HepG2 (cell line): ENCODE data around the gene TLN1. TPM values are rescaled to one million over a fixed set of nuclear protein-coding genes. Genes with fewer than 3 reads are reported as not detected.
A peak's percentile ranks its signal among the peaks of the same experiment; 100 is the strongest.

Experiments used
- HNF1B ChIP-seq: sonication (generic); formaldehyde crosslinking; IDR thresholded peaks from 2 replicates; pipeline ENCODE4 v1.5.1; 2020; ENCODE audit warnings: mild to moderate bottlenecking, moderate library complexity, missing genetic modification reagents
- PHF21A ChIP-seq: sonication (generic); formaldehyde crosslinking; IDR thresholded peaks from 2 replicates; pipeline ENCODE4 v1.5.0; 2020; ENCODE audit warnings: mild to moderate bottlenecking, missing genetic modification reagents
- ZNF12 ChIP-seq: sonication (generic); formaldehyde crosslinking; IDR thresholded peaks from 2 replicates; pipeline ENCODE4 v1.5.0; 2020; ENCODE audit warnings: missing genetic modification reagents
- ZNF350 ChIP-seq: sonication (generic); formaldehyde crosslinking; IDR thresholded peaks from 2 replicates; pipeline ENCODE4 v1.4.0; 2020; ENCODE audit warnings: mild to moderate bottlenecking, low read depth, missing genetic modification reagents, borderline replicate concordance
- ZNF605 ChIP-seq: sonication (generic); formaldehyde crosslinking; IDR thresholded peaks from 2 replicates; pipeline ENCODE4 v1.8.0; 2022; ENCODE audit warnings: mild to moderate bottlenecking, missing genetic modification reagents
- polyA plus RNA-seq, 8 experiments: library from polyadenylated mRNA; depleted of rRNA in 3 of 8; stranded (reverse) in 7 of 8; unstranded in 1 of 8; fragments of >200 nt; fragmentation: Illumina TruSeq in 4 of 8; extraction: Trizol in 4 of 8; gene quantifications; 2 replicates each; pipeline versions ENCODE4 v1.2.1 to v1.2.3, GENCODE V29; 2011 to 2016; ENCODE audit warnings: low read depth in 4 of 8, missing spikeins in 1 of 8, mixed read lengths in 1 of 8; ENCODE audit not compliant: insufficient read depth in 1 of 8
- total RNA-seq, 5 experiments: library from RNA; depleted of rRNA; stranded (reverse); fragments of >200 nt; fragmentation: Illumina TruSeq; extraction: Trizol; gene quantifications; 2 replicates each; pipeline ENCODE4 v1.2.3, GENCODE V29; 2016; ENCODE audit warnings: low read depth in 1 of 5
- TF ChIP-seq, protein P1 (sequence below): sonication (generic); formaldehyde crosslinking; IDR thresholded peaks from 2 replicates; pipeline ENCODE4 v1.5.0; 2020; ENCODE audit warnings: mild to moderate bottlenecking, missing genetic modification reagents, borderline replicate concordance
- TF ChIP-seq, protein P2 (sequence below): sonication (generic); formaldehyde crosslinking; IDR thresholded peaks from 2 replicates; pipeline ENCODE4 v1.4.0; 2020; ENCODE audit warnings: missing genetic modification reagents
- TF ChIP-seq, protein P3 (sequence below): sonication (generic); formaldehyde crosslinking; IDR thresholded peaks from 2 replicates; pipeline ENCODE4 v1.4.0; 2020; ENCODE audit warnings: missing genetic modification reagents
- TF ChIP-seq, protein P4 (sequence below): sonication (generic); formaldehyde crosslinking; IDR thresholded peaks from 2 replicates; pipeline ENCODE4 v1.9.0; 2021; ENCODE audit warnings: mild to moderate bottlenecking, missing genetic modification reagents

The TLN1 gene
- total and polyA plus RNA-seq, 2 of the 13 experiments (the other 11 are each of a cell fraction or from before 2014, with no cell fraction given), result 35.2 to 51.8 TPM

GRCh38 chr9:35729700-35730485 lies 2.1 kb downstream of the TLN1 start (continued):
- TF ChIP-seq, protein P1, sequence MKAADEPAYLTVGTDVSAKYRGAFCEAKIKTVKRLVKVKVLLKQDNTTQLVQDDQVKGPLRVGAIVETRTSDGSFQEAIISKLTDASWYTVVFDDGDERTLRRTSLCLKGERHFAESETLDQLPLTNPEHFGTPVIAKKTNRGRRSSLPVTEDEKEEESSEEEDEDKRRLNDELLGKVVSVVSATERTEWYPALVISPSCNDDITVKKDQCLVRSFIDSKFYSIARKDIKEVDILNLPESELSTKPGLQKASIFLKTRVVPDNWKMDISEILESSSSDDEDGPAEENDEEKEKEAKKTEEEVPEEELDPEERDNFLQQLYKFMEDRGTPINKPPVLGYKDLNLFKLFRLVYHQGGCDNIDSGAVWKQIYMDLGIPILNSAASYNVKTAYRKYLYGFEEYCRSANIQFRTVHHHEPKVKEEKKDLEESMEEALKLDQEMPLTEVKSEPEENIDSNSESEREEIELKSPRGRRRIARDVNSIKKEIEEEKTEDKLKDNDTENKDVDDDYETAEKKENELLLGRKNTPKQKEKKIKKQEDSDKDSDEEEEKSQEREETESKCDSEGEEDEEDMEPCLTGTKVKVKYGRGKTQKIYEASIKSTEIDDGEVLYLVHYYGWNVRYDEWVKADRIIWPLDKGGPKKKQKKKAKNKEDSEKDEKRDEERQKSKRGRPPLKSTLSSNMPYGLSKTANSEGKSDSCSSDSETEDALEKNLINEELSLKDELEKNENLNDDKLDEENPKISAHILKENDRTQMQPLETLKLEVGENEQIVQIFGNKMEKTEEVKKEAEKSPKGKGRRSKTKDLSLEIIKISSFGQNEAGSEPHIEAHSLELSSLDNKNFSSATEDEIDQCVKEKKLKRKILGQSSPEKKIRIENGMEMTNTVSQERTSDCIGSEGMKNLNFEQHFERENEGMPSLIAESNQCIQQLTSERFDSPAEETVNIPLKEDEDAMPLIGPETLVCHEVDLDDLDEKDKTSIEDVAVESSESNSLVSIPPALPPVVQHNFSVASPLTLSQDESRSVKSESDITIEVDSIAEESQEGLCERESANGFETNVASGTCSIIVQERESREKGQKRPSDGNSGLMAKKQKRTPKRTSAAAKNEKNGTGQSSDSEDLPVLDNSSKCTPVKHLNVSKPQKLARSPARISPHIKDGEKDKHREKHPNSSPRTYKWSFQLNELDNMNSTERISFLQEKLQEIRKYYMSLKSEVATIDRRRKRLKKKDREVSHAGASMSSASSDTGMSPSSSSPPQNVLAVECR (CRISPR knock-in tag), result peak; percentile 35; the same call in 1 of the 2 replicates
- TF ChIP-seq ZNF605 (CRISPR knock-in tag), result no peak
- no peak for TF ChIP-seq ZNF350 (CRISPR knock-in tag)
- TF ChIP-seq, protein P2, sequence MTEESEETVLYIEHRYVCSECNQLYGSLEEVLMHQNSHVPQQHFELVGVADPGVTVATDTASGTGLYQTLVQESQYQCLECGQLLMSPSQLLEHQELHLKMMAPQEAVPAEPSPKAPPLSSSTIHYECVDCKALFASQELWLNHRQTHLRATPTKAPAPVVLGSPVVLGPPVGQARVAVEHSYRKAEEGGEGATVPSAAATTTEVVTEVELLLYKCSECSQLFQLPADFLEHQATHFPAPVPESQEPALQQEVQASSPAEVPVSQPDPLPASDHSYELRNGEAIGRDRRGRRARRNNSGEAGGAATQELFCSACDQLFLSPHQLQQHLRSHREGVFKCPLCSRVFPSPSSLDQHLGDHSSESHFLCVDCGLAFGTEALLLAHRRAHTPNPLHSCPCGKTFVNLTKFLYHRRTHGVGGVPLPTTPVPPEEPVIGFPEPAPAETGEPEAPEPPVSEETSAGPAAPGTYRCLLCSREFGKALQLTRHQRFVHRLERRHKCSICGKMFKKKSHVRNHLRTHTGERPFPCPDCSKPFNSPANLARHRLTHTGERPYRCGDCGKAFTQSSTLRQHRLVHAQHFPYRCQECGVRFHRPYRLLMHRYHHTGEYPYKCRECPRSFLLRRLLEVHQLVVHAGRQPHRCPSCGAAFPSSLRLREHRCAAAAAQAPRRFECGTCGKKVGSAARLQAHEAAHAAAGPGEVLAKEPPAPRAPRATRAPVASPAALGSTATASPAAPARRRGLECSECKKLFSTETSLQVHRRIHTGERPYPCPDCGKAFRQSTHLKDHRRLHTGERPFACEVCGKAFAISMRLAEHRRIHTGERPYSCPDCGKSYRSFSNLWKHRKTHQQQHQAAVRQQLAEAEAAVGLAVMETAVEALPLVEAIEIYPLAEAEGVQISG (CRISPR knock-in tag), result 0 out of 2 replicates have a peak, but pooled peaks have one; percentile 8
- TF ChIP-seq PHF21A, result no peak
- peak; percentile 88; the same call in 1 of the 2 replicates for TF ChIP-seq ZNF12 (CRISPR knock-in tag)
- TF ChIP-seq, protein P3, sequence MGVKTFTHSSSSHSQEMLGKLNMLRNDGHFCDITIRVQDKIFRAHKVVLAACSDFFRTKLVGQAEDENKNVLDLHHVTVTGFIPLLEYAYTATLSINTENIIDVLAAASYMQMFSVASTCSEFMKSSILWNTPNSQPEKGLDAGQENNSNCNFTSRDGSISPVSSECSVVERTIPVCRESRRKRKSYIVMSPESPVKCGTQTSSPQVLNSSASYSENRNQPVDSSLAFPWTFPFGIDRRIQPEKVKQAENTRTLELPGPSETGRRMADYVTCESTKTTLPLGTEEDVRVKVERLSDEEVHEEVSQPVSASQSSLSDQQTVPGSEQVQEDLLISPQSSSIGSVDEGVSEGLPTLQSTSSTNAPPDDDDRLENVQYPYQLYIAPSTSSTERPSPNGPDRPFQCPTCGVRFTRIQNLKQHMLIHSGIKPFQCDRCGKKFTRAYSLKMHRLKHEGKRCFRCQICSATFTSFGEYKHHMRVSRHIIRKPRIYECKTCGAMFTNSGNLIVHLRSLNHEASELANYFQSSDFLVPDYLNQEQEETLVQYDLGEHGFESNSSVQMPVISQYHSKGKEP (CRISPR knock-in tag), result no peak
- no peak for TF ChIP-seq HNF1B (CRISPR knock-in tag)
- TF ChIP-seq, protein P4, sequence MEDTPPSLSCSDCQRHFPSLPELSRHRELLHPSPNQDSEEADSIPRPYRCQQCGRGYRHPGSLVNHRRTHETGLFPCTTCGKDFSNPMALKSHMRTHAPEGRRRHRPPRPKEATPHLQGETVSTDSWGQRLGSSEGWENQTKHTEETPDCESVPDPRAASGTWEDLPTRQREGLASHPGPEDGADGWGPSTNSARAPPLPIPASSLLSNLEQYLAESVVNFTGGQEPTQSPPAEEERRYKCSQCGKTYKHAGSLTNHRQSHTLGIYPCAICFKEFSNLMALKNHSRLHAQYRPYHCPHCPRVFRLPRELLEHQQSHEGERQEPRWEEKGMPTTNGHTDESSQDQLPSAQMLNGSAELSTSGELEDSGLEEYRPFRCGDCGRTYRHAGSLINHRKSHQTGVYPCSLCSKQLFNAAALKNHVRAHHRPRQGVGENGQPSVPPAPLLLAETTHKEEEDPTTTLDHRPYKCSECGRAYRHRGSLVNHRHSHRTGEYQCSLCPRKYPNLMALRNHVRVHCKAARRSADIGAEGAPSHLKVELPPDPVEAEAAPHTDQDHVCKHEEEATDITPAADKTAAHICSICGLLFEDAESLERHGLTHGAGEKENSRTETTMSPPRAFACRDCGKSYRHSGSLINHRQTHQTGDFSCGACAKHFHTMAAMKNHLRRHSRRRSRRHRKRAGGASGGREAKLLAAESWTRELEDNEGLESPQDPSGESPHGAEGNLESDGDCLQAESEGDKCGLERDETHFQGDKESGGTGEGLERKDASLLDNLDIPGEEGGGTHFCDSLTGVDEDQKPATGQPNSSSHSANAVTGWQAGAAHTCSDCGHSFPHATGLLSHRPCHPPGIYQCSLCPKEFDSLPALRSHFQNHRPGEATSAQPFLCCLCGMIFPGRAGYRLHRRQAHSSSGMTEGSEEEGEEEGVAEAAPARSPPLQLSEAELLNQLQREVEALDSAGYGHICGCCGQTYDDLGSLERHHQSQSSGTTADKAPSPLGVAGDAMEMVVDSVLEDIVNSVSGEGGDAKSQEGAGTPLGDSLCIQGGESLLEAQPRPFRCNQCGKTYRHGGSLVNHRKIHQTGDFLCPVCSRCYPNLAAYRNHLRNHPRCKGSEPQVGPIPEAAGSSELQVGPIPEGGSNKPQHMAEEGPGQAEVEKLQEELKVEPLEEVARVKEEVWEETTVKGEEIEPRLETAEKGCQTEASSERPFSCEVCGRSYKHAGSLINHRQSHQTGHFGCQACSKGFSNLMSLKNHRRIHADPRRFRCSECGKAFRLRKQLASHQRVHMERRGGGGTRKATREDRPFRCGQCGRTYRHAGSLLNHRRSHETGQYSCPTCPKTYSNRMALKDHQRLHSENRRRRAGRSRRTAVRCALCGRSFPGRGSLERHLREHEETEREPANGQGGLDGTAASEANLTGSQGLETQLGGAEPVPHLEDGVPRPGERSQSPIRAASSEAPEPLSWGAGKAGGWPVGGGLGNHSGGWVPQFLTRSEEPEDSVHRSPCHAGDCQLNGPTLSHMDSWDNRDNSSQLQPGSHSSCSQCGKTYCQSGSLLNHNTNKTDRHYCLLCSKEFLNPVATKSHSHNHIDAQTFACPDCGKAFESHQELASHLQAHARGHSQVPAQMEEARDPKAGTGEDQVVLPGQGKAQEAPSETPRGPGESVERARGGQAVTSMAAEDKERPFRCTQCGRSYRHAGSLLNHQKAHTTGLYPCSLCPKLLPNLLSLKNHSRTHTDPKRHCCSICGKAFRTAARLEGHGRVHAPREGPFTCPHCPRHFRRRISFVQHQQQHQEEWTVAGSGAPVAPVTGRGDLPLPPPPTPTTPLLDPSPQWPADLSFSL (CRISPR knock-in tag), result no peak
